Neuronal stem cell (in vitro differentiated cells): ENCODE data around the gene UBR3.

Experiments used
- DNase-seq: peaks from one replicate; pipeline ENCODE4 v3.0.0-alpha.2; 2013; ENCODE audit warnings: low spot score
- H2AFZ ChIP-seq: one replicate; pipeline ENCODE4 v1.6.1; 2013; ENCODE audit warnings: mild to moderate bottlenecking, low read length, inconsistent platforms
- H2AK5ac ChIP-seq: 2 replicates; pipeline ENCODE4 v1.6.1; 2013; ENCODE audit warnings: low read depth, mild to moderate bottlenecking, inconsistent platforms, low read length, moderate library complexity, mixed read lengths
- H2BK120ac ChIP-seq: 2 replicates; pipeline ENCODE4 v1.6.1; 2013; ENCODE audit warnings: low read depth, mild to moderate bottlenecking, inconsistent platforms, low read length, moderate library complexity, mixed read lengths
- H2BK12ac ChIP-seq: one replicate; pipeline ENCODE4 v1.6.1; 2013; ENCODE audit warnings: low read length, inconsistent platforms
- H2BK15ac ChIP-seq: 2 replicates; pipeline ENCODE4 v1.6.1; 2013; ENCODE audit warnings: mild to moderate bottlenecking, low read length, inconsistent platforms, mixed read lengths
- H2BK5ac ChIP-seq: one replicate; pipeline ENCODE4 v1.6.1; 2013; ENCODE audit warnings: inconsistent platforms, mild to moderate bottlenecking, low read length, moderate library complexity
- H3K14ac ChIP-seq: one replicate; pipeline ENCODE4 v1.6.1; 2013; ENCODE audit warnings: low read length, inconsistent platforms
- H3K18ac ChIP-seq: 2 replicates; pipeline ENCODE4 v1.6.1; 2013; ENCODE audit warnings: low read length, inconsistent platforms
- H3K23ac ChIP-seq: 2 replicates; pipeline ENCODE4 v1.6.1; 2013; ENCODE audit warnings: low read depth, mild to moderate bottlenecking, mixed read lengths, low read length, inconsistent platforms; ENCODE audit not compliant: poor library complexity
- H3K27ac ChIP-seq: replicated peaks from 3 replicates; pipeline ENCODE4 v1.5.1; 2013; ENCODE audit warnings: low read length, inconsistent platforms
- H3K27me3 ChIP-seq, 3 experiments: 2 replicates each; pipeline ENCODE4 v1.6.1; 2013; ENCODE audit warnings: low read length in 3 of 3, mild to moderate bottlenecking in 2 of 3, inconsistent platforms in 1 of 3, low read depth in 1 of 3, mixed read lengths in 1 of 3, moderate library complexity in 1 of 3; ENCODE audit not compliant: control insufficient read depth in 3 of 3, insufficient read depth in 3 of 3
- H3K36me3 ChIP-seq, 2 donors: replicated peaks in 1 of 2; 2 replicates each; pipeline ENCODE4 v1.6.1; 2013; ENCODE audit warnings: low read length in 2 of 2; ENCODE audit not compliant: control insufficient read depth in 2 of 2, insufficient read depth in 2 of 2
- H3K4ac ChIP-seq: 2 replicates; pipeline ENCODE4 v1.6.1; 2013; ENCODE audit warnings: inconsistent platforms, mild to moderate bottlenecking, low read length, moderate library complexity
- H3K4me1 ChIP-seq, 2 donors: 1 replicate in 1 of 2; 2 replicates in 1 of 2; pipeline ENCODE4 v1.6.1; 2013; ENCODE audit warnings: low read length in 2 of 2, low read depth in 1 of 2; ENCODE audit not compliant: control insufficient read depth in 2 of 2, insufficient read depth in 1 of 2
- H3K4me2 ChIP-seq: one replicate; pipeline ENCODE4 v1.6.1; 2013; ENCODE audit warnings: mild to moderate bottlenecking, low read length, inconsistent platforms; ENCODE audit not compliant: insufficient read depth, poor library complexity, severe bottlenecking
- H3K4me3 ChIP-seq, 2 donors: 2 replicates each; pipeline ENCODE4 v1.5.1; 2013; ENCODE audit warnings: low read length in 2 of 2, mild to moderate bottlenecking in 2 of 2, inconsistent platforms in 1 of 2, moderate library complexity in 1 of 2
- H3K79me1 ChIP-seq: one replicate; pipeline ENCODE4 v1.6.1; 2013; ENCODE audit warnings: low read depth, mild to moderate bottlenecking, inconsistent platforms, low read length, moderate library complexity
- H3K9ac ChIP-seq: one replicate; pipeline ENCODE4 v1.6.1; 2013; ENCODE audit warnings: mild to moderate bottlenecking, low read depth, low read length, inconsistent platforms; ENCODE audit not compliant: poor library complexity
- H3K9me3 ChIP-seq, 2 donors: replicated peaks in 1 of 2; 2 replicates each; pipeline versions ENCODE3 to v1.6.1; 2013; ENCODE audit warnings: low read length in 2 of 2, mild to moderate bottlenecking in 2 of 2, inconsistent platforms in 1 of 2, low read depth in 1 of 2, mixed read lengths in 1 of 2, moderate library complexity in 1 of 2; ENCODE audit not compliant: control insufficient read depth in 2 of 2, insufficient read depth in 1 of 2
- H4K8ac ChIP-seq: one replicate; pipeline ENCODE4 v1.6.1; 2013; ENCODE audit warnings: low read depth, mild to moderate bottlenecking, inconsistent platforms, low read length, moderate library complexity
- H4K91ac ChIP-seq: one replicate; pipeline ENCODE4 v1.6.1; 2013; ENCODE audit warnings: low read length, low read depth, mild to moderate bottlenecking, inconsistent platforms; ENCODE audit not compliant: poor library complexity
- WGBS, 2 donors: extraction: QIAGEN DNeasy Blood & Tissue Kit; methylation state at CpG; one replicate each; pipeline ENCODE4 v1.1.7; 2013; ENCODE audit warnings: missing lambda C conversion rate in 2 of 2, mixed read lengths in 1 of 2; ENCODE audit not compliant: insufficient read length in 2 of 2, insufficient replicate concordance in 1 of 2; ENCODE audit errors: extremely low coverage in 2 of 2; 5-methylcytosine and 5-hydroxymethylcytosine counted together

The UBR3 gene

GRCh38 chr2:169822785-169823392, 4.4 kb upstream of the UBR3 start:
- Histone ChIP-seq H2AFZ (no peak overlapping the region), H2BK120ac (no peak overlapping the region), H3K79me1 (peaks cover 4% of the 10 kb centered on the region), H4K91ac (no peak overlapping the region), H4K8ac (no peak overlapping the region), H3K9me3 (no peaks in the 10 kb centered on the region), H2BK5ac (no peak overlapping the region), H2BK12ac (no peak overlapping the region), H2AK5ac (no peak overlapping the region), H2BK15ac (no peak overlapping the region), H3K14ac (no peak overlapping the region), H3K4me3 (no peak overlapping the region), H3K27ac (no peak overlapping the region), H3K4me2 (no peak overlapping the region), H3K36me3 (peaks cover 2 to 51% of the 10 kb centered on the region in 2 donors), H3K27me3 (no peaks in the 10 kb centered on the region), H3K18ac (no peak overlapping the region), H3K4me1 (peaks cover 0 to 2% of the 10 kb centered on the region in 2 donors), H3K4ac (no peak overlapping the region), H3K23ac (no peak overlapping the region), H3K9ac (no peak overlapping the region)
- no peak for DNase-seq
- WGBS, 2 donors: no CpG with 5 or more reads among the region's 4 CpGs

GRCh38 chr2:169823996-169824372, 3.3 kb upstream of the UBR3 start:
- Histone ChIP-seq H3K4me3 (peak overlapping the region; percentile 90 to 91), H3K18ac (no peak overlapping the region), H2BK15ac (no peak overlapping the region), H3K4ac (no peak overlapping the region), H3K79me1 (peaks cover 4% of the 10 kb centered on the region), H4K91ac (no peak overlapping the region), H3K36me3 (peaks cover 0 to 40% of the 10 kb centered on the region in 2 donors), H3K27me3 (no peaks in the 10 kb centered on the region), H3K14ac (no peak overlapping the region), H3K9me3 (no peaks in the 10 kb centered on the region), H2AK5ac (no peak overlapping the region), H2BK5ac (no peak overlapping the region), H2AFZ (peak overlapping the region; percentile 96), H3K9ac (no peak overlapping the region), H3K4me1 (peaks cover 4 to 10% of the 10 kb centered on the region in 2 donors), H2BK12ac (no peak overlapping the region), H3K23ac (no peak overlapping the region), H3K4me2 (peak overlapping the region; percentile 27), H3K27ac (no peak overlapping the region), H4K8ac (no peak overlapping the region), H2BK120ac (no peak overlapping the region)
- no CpG with 5 or more reads among the region's 4 CpGs for WGBS, 2 donors
- no peak for DNase-seq

GRCh38 chr2:169824373-169825333, 2.6 kb upstream of the UBR3 start, which contains the start of gene METTL5:
Gene METTL5, minus strand, starts transcription at chr2:169824905. Its CDS starts 308 bp downstream, at chr2:169824597.
- no peak within 1 kb of the TSS for H3K27ac ChIP-seq
- no peak within 1 kb of the TSS for H2BK5ac ChIP-seq
- no peak within 1 kb of the TSS for H3K4ac ChIP-seq
- no peak within 1 kb of the TSS for H2BK12ac ChIP-seq
- peak; percentile 83 for DNase-seq
- peak within 1 kb of the TSS; percentile 95 for H3K23ac ChIP-seq
- peak within 1 kb of the TSS; percentile 92 for H3K18ac ChIP-seq
- peak within 1 kb of the TSS; percentile 93 for H3K9ac ChIP-seq
- no peak within 1 kb of the TSS for H3K14ac ChIP-seq
- H3K4me1 ChIP-seq: peaks cover 4 to 10% of the 10 kb centered on the region in 2 donors
- peaks cover 0 to 33% of the 10 kb centered on the region in 2 donors for H3K36me3 ChIP-seq
- no peak within 1 kb of the TSS for H4K8ac ChIP-seq
- peak within 1 kb of the TSS; percentile 90 to 91 for H3K4me3 ChIP-seq
- H3K79me1 ChIP-seq: peaks cover 4% of the 10 kb centered on the region
- peak within 1 kb of the TSS; percentile 96 for H2AFZ ChIP-seq
- peak within 1 kb of the TSS; percentile 42 for H3K4me2 ChIP-seq
- no CpG with 5 or more reads among the region's 61 CpGs for WGBS, 2 donors
- H2AK5ac ChIP-seq: no peak within 1 kb of the TSS
- H4K91ac ChIP-seq: no peak within 1 kb of the TSS
- H3K9me3 ChIP-seq: no peaks in the 10 kb centered on the region
- H2BK120ac ChIP-seq: no peak within 1 kb of the TSS
- no peaks in the 10 kb centered on the region for H3K27me3 ChIP-seq
- no peak within 1 kb of the TSS for H2BK15ac ChIP-seq
